Measurements from ENCODE around the gene AGPAT2.
A peak's percentile ranks its signal among the peaks of the same experiment; 100 is the strongest.

AGPAT2 gene

DNA sequence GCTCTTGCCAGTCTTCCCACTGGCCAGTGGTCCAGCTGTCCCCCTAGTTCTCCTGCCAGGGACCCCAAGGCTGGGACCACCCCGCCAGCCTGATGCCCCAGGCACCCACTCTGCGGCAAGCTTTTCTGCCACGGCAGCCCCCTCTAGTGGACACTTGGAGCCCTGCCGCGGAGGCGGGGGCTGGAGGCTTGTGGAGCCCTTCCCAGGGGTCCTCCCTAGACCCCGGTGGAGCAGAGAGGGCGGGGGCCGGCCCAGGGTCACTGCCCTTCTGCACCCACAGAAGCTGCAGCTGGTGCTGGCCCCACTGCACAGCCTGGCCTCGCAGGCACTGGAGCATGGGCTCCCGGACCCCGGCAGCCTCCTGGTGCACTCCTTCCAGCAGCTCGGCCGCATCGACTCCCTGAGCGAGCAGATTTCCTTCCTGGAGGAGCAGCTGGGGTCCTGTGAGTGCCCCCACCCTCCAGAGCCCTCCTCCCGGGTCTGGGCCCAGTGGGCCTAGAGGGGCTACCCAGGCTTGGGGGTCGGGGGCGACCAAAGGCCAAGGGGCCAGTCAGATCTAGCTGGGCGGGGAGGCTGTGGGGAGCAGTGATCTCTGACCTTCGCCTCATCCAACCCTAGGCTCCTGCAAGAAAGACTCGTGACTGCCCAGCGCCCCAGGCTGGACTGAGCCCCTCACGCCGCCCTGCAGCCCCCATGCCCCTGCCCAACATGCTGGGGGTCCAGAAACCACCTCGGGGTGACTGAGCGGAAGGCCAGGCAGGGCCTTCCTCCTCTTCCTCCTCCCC lies 15.4 kb downstream of the AGPAT2 start:
- DNase-seq, result peak; percentile 71 to 72

- DNase-seq, result no peak
Observed at GRCh38 chr9:136671254-136671614, 16.0 kb downstream of the AGPAT2 start.

GRCh38 chr9:136670576-136671253 lies 16.5 kb downstream of the AGPAT2 start:
- DNase-seq, result no peak

DNA sequence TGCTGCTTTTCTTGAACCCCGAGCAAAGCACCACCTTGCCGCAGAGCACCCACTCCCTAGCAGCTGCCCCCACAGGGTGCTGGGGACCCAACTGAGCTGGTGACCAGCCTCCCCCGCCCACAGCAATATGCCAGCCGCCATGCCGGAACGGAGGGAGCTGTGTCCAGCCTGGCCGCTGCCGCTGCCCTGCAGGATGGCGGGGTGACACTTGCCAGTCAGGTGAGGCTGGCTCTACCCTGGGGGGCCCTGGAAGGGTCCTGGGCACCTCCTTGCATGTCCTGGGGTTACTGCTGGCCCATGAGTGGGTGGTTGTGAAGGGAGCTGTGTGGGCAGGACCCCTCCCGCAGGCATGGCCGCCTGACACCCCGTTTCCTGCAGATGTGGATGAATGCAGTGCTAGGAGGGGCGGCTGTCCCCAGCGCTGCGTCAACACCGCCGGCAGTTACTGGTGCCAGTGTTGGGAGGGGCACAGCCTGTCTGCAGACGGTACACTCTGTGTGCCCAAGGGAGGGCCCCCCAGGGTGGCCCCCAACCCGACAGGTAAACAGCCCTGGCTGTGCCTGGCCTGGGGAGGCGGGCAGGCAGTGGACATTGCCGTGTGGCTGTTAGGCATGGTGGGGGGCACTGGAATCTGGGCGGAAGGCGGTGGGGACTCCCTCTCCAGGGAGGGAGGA lies 17.3 kb downstream of the AGPAT2 start:
- DNase-seq, result no peak

DNA sequence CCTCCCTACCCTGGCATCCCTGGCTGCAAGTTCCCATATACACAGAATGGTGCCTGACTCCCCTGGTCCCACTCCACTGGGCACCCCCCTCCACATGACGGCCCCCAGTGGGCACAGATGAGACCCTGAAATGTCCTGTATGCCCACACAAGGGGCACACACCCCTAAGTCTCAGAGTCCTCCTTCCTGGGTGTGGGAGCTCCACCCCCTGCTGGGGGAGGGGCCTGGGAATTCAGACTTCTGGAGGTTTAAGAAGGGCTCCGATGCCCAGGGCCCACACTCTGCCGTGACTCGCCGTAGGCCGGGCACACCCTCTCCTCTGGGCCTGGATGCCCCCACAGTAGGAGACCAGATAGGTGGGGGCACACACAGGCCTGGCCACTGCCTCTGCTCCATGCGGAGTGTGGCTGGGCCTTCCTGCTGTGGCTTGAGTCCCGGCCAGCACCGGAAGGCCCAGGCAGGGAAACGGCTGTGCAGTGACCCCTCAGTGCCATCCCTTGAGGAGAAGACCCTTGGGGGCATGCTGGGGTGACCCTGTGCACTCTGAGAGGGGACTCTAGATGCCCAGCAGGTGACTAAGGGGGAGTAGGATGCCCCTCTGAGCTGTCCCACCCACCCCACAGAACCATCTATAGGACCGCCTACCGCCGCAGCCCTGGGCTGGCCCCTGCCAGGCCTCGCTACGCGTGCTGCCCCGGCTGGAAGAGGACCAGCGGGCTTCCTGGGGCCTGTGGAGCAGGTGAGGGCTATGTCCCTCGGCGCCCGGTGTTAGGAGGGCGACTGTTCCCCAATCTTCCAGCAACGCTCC lies 18.1 kb downstream of the AGPAT2 start:
- no peak for DNase-seq

- DNase-seq, result no peak
Observed at GRCh38 chr9:136667940-136668760, 19.1 kb downstream of the AGPAT2 start.

- no peak for DNase-seq
Observed at GRCh38 chr9:136667214-136667939, 19.9 kb downstream of the AGPAT2 start.

DNA sequence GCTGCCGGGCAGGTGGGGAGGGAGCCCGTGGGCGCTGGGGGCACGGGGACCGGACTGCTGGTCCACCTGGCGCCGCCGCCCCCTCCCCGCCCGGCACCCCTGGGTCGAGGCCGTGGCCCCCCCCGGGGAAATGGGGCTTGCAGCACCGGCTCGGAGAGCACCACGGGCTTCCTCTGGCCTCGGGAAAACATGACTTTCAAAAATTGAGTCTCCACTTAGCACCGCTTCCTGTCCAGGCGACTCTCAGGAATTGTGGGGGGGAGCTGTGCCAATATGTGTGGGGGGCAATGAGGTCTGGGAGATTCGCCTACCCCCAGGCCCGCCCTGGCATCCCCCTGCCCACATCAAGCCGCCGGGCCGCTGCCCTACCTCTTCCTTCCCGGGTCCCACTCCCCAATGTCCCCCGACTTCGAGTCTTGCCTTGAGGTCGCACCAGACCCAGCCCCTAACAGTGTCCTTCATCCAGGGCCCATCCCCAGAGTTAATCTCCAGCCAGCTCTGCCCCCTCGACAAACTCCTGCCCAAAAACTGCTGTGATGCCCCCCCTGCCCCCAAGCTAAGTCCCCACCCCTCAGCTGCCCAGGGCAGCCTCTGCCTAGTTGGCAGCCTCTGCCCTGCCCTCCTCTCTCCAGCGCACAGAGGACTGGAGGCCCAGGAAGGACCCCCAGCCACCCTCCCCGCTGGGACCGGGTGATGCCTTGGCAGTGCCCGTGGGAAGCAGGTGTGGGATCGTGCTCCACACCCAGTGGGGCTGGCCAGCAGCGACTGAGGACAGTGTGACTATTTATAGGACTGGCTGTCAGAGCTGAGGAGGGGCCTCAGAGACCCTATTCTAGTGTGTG lies 20.7 kb downstream of the AGPAT2 start:
- DNase-seq, result no peak

DNA sequence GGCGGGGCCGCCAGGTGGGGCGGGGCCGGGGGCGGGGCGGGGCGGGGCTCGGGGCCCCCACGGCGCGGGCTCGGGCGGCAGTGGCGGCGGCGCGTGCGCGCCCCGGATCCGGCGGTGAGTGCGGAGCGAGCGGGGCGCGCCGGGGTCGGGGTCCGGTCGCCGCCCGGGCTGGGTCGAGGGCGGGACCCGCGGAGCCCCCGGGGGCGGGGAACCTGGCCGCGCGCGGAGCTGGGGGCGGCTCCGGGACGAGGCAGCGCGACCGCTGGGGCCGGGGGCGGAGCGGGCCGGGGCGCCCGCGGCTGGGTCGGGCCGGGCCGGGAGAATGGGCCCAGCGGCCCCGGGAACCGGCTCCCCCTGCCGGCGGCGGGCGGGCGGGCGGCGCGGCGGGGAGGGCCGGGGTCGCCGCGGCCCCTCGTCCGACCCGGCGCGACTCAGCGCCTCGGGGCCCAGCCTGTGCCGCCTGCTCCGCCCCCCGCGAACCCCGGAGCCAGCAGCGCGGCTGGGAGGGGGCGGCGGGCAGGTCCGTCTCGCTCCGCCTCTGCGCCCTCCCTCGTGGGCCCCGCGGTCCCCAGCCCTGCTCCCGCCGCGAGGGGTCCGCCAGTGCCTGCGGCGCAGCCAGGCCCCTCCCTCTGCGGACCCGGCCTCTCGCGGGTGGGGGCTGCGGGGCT lies 21.4 kb downstream of the AGPAT2 start:
- DNase-seq, result no peak

DNA sequence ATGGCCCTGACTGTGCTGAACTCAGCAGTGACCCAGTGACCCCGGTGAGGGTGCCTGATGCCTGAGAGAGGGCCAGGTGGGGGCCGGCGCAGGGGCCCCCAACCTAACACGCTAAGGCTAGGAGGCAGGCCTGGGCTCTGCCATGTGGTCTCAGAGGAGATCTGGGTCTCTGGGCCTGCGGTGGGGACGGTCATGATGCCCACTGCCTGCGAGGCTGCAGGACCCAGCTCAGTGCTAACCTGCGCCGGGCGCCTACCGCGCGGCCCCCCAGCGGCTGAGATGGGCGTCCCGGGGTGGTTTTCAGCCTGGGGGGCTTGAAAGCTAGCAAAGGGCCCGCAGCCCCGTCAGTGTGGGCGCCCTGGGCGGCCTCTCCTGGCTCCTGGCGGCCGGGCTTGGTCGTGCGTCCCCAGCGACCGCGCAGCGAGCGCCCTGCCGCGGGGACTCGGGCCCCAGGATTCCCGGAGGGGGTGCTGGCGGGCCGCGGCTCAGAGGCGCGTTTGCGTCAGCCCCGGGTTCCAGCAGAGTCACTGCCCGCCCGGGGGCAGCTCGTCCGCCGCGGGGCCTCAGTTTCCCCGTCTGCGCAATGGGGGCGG lies 22.1 kb downstream of the AGPAT2 start:
- DNase-seq, result peak in 1 of 2 experiments; percentile 63

- peak in 1 of 2 experiments; percentile 21 for DNase-seq
Observed at GRCh38 chr9:136664000-136664915, 23.0 kb downstream of the AGPAT2 start.

DNA sequence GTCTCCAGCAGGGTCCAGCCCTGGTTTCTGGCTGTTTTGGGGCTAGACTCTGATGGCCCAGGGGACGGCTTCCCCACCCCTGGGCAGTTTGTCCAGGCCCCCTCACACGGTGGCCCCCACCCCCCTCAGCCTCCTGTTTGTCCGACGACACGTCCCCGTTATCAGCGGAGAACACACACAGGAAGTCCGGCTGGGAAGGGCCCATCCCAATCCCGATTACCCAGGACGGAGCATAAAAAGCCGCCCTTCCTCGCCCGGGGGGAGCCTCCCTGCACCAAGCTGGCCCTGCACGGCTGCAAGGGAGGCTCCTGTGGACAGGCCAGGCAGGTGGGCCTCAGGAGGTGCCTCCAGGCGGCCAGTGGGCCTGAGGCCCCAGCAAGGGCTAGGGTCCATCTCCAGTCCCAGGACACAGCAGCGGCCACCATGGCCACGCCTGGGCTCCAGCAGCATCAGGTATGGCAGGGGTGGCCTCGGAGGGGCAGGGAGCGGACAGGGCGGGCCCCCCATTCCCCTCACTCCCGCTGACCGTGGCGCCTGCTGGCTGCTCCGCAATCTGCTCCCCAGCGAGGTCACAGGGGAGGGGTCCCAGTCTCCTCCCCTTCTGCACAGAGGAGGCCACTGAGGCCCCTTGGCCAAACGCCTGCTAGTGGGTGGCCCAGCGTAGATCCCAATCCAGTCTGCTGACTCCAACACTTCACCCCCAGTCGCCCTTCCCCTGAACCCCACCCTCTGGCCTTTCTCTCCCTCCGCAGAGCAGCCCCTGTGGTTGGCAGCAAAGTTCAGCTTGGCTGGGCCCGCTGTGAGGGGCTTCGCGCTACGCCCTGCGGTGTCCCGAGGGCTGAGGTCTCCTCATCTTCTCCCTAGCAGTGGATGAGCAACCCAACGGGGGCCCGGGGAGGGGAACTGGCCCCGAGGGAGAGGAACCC lies 24.3 kb downstream of the AGPAT2 start, which contains the start of gene EGFL7:
Gene EGFL7, plus strand, starts transcription at position 261 of the 926 bp plus-strand sequence. CDS start 5,367 bp downstream, outside the sequence.
- no peak for DNase-seq

DNA sequence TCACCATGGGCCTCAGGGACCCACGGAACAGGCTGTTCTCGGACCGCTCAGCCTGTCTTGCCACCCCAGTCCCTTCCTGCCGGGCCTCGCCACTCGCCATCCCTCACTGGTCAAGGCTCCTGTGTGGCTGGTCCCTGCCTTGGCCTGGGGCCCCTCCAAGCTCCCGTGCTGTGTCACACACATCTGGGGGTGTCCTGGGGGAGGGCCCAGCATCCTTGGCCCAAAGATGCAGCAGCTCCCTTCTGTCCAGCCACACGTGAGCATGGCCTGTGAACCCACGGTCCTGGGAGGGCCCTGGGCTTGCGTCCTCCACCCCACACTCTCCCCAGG lies 25.0 kb downstream of the AGPAT2 start:
- peak in 1 of 2 experiments; percentile 15 for DNase-seq

DNA sequence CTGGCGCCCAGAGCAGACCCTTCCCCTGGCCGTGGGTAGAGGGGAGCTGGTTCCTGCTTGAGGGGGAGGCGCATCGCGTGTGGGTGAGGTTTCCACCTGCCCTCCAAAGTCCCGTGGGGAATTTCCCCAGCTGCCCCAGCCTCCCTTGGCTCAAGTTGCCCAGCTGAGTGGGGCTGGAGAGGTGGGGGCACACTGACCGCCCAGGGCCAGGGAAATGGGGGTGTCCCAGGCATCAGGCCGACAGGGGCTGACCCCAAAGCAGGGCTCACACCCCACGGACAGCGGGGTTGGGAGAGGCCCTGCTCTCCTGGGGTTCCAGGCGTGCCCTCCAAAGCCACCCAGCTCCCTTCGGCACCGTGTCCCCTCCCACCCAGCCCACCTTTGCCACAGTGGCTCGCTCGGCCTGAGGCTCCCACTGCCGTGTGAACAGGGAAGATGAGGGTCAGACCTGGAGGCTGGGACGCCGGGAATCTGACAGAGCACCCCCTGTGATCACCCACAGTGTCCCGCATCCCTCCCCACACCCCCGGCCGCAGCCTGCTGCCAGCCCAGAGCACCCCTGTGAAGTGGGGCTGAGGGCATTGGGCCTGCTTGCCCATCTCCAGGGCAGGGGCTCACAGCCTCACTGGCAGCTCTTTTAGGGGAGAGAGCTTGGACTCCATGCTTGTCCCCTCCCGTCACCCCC lies 25.5 kb downstream of the AGPAT2 start:
- peak in 1 of 2 experiments; percentile 14 for DNase-seq

- peak in 1 of 2 experiments; percentile 20 for DNase-seq
Observed at GRCh38 chr9:136660971-136661550, 26.2 kb downstream of the AGPAT2 start.
